Liver (tissue), 3 donors: ENCODE results near the gene EPC1.

Source experiments
- ATF3 ChIP-seq: IDR thresholded peaks from 2 replicates; pipeline ENCODE4 v1.6.1; 2016; ENCODE audit warnings: antibody characterized with exemption
- CTCF ChIP-seq: fragments of 150-350 bp; IDR thresholded peaks from 2 replicates; pipeline ENCODE4 v1.5.1; 2017; ENCODE audit warnings: improper control_type of control experiment, low read depth, low read length; ENCODE audit not compliant: missing input control
- FOXA1 ChIP-seq: IDR thresholded peaks from 2 replicates; pipeline ENCODE4 v1.6.1; 2016; ENCODE audit warnings: antibody characterized with exemption
- GABPA ChIP-seq, 2 donors: IDR thresholded peaks in 1 of 2; conservative IDR thresholded peaks in 1 of 2; 2 replicates each; pipeline ENCODE4 v1.6.1; 2016; ENCODE audit warnings: antibody characterized with exemption in 2 of 2, mild to moderate bottlenecking in 1 of 2, moderate library complexity in 1 of 2
- HNF4A ChIP-seq, 2 donors: conservative IDR thresholded peaks; 2 replicates each; pipeline ENCODE4 v1.6.1; 2016; ENCODE audit warnings: antibody characterized with exemption in 2 of 2, mild to moderate bottlenecking in 2 of 2
- JUND ChIP-seq, 2 donors: IDR thresholded peaks; 2 replicates each; pipeline ENCODE4 v1.6.1; 2016; ENCODE audit warnings: antibody characterized with exemption in 2 of 2
- MAX ChIP-seq: IDR thresholded peaks from 2 replicates; pipeline ENCODE4 v1.6.1; 2016; ENCODE audit warnings: antibody characterized with exemption
- RAD21 ChIP-seq, 2 donors: IDR thresholded peaks; 2 replicates each; pipeline ENCODE4 v1.6.1; 2016; ENCODE audit warnings: antibody characterized with exemption in 2 of 2, mild to moderate bottlenecking in 2 of 2
- REST ChIP-seq: IDR thresholded peaks from 2 replicates; pipeline ENCODE4 v1.6.1; 2016; ENCODE audit warnings: antibody characterized with exemption, mild to moderate bottlenecking
- RXRA ChIP-seq, 2 donors: IDR thresholded peaks; 2 replicates each; pipeline ENCODE4 v1.6.1; 2017 to 2018; ENCODE audit warnings: antibody characterized with exemption in 2 of 2, mild to moderate bottlenecking in 1 of 2
- TAF1 ChIP-seq: conservative IDR thresholded peaks from 2 replicates; pipeline ENCODE4 v1.6.1; 2016; ENCODE audit warnings: antibody characterized with exemption, mild to moderate bottlenecking
- YY1 ChIP-seq: IDR thresholded peaks from 2 replicates; pipeline ENCODE4 v1.6.1; 2016; ENCODE audit warnings: antibody characterized with exemption, mild to moderate bottlenecking
- ZBTB33 ChIP-seq: IDR thresholded peaks from 2 replicates; pipeline ENCODE4 v1.6.1; 2016; ENCODE audit warnings: antibody characterized with exemption
- donor health status: healthy.
- donor health status: healthy.

- TF ChIP-seq CTCF = no peak
- no peak for TF ChIP-seq ATF3
- TF ChIP-seq RAD21 (IDR thresholded peaks at IDR 0.05) = no peak
- TF ChIP-seq HNF4A (conservative IDR thresholded peaks at IDR 0.05) = no peak
- no peak for TF ChIP-seq TAF1
- TF ChIP-seq JUND (IDR thresholded peaks at IDR 0.05) = no peak
- TF ChIP-seq YY1 = no peak
- no peak for TF ChIP-seq GABPA (IDR thresholded peaks at IDR 0.05 in 1 of 2, conservative IDR thresholded peaks at IDR 0.05 in 1 of 2)
- TF ChIP-seq RXRA (IDR thresholded peaks at IDR 0.05) = no peak
- no peak for TF ChIP-seq MAX
- TF ChIP-seq REST = no peak
- no peak for TF ChIP-seq ZBTB33
- TF ChIP-seq FOXA1 = no peak
These were observed 1.6 kb upstream of the EPC1 start for GRCh38 chr10:32348297-32349198.
